A673 (cell line): ENCODE data around the gene INTS1. TPM values are rescaled to one million over a fixed set of nuclear protein-coding genes. Genes with fewer than 3 reads are reported as not detected.

Source experiments
- BruUV-seq: library from RNA; stranded (reverse); fragments of 400-500 nt; replicated peaks from 2 replicates; lab custom pipeline; 2021; lab: Mats Ljungman, UMichigan
- CTCF ChIA-PET: fragments of 300-600 bp; sonication (Branson Sonifier 250); formaldehyde crosslinking; loops from one replicate; lab custom pipeline; 2022; ENCODE audit warnings: antibody characterized with exemption; lab: Charles Lee
- POLR2A ChIA-PET: fragments of 300-600 bp; sonication (Branson Sonifier 250); formaldehyde crosslinking; loops from one replicate; lab custom pipeline; 2022; ENCODE audit warnings: antibody characterized with exemption; ENCODE audit not compliant: low non-redundant PET; lab: Charles Lee
- DNase-seq: peaks from one replicate; pipeline ENCODE4 v3.0.0-alpha.2; 2015; ENCODE audit warnings: low spot score
- H3K27ac ChIP-seq: fragments of 200-600 bp; sonication (generic); 2 replicates; pipeline ENCODE4 v1.5.1; 2016; ENCODE audit warnings: mixed run types, low read depth, mild to moderate bottlenecking, mixed read lengths, antibody characterized with exemption, low read length; ENCODE audit not compliant: poor library complexity, severe bottlenecking
- H3K27me3 ChIP-seq: fragments of 200-600 bp; sonication (generic); replicated peaks from 2 replicates; pipeline ENCODE4 v1.6.1; 2017; ENCODE audit warnings: mixed run types, low read depth, mild to moderate bottlenecking, mixed read lengths, antibody characterized with exemption, low read length; ENCODE audit not compliant: insufficient read depth, poor library complexity
- H3K36me3 ChIP-seq: fragments of 200-600 bp; sonication (generic); 2 replicates; pipeline ENCODE4 v1.6.1; 2016; ENCODE audit warnings: mixed run types, mild to moderate bottlenecking, mixed read lengths, antibody characterized with exemption, low read length; ENCODE audit not compliant: insufficient read depth, poor library complexity, severe bottlenecking
- H3K4me1 ChIP-seq: fragments of 200-600 bp; sonication (generic); 2 replicates; pipeline ENCODE4 v1.6.1; 2017; ENCODE audit warnings: mixed run types, mild to moderate bottlenecking, mixed read lengths, antibody characterized with exemption, low read length; ENCODE audit not compliant: insufficient read depth, poor library complexity, severe bottlenecking
- H3K4me3 ChIP-seq: fragments of 200-600 bp; sonication (generic); 2 replicates; pipeline ENCODE4 v1.5.1; 2016; ENCODE audit warnings: low read depth, mixed run types, mild to moderate bottlenecking, mixed read lengths, low read length; ENCODE audit not compliant: poor library complexity, severe bottlenecking
- H3K9me3 ChIP-seq: fragments of 200-600 bp; sonication (generic); 2 replicates; pipeline ENCODE4 v1.6.1; 2016; ENCODE audit warnings: mixed run types, low read depth, mild to moderate bottlenecking, mixed read lengths, antibody characterized with exemption, low read length; ENCODE audit not compliant: poor library complexity, severe bottlenecking
- CTCF ChIP-seq: fragments of 300-800, 200-600 bp; sonication (generic); conservative IDR thresholded peaks from 2 replicates; pipeline ENCODE4 v1.5.1; 2017; ENCODE audit warnings: low read depth, mild to moderate bottlenecking, antibody characterized with exemption, low read length, moderate library complexity, mixed read lengths
- EZH2 ChIP-seq: fragments of 200-600 bp; sonication (generic); IDR thresholded peaks from 2 replicates; pipeline ENCODE4 v1.6.1; 2017; ENCODE audit warnings: borderline replicate concordance, low read depth, mild to moderate bottlenecking, mixed read lengths, antibody characterized with exemption, low read length; ENCODE audit not compliant: poor library complexity, severe bottlenecking
- intact Hi-C: fragments of 100-400 bp; cut with micrococcal nuclease; formaldehyde crosslinking; loops from one replicate; pipeline ENCODE4 v1.10.0; 2022; ENCODE audit not compliant: unreplicated experiment
- total RNA-seq: library from RNA; stranded (reverse); gene quantifications from 2 replicates; pipeline ENCODE4 v1.2.3, GENCODE V29; 2021

INTS1 gene
- total RNA-seq, 1 experiment from 2014 or later, result 129 TPM

GRCh38 chr7:1534330-1535099 lies 30.3 kb upstream of the INTS1 start:
- no peaks in the 10 kb centered on the region for H3K27me3 ChIP-seq
- TF ChIP-seq CTCF, result no peak
- TF ChIP-seq EZH2, result no peak
- H3K4me3 ChIP-seq, result no peak overlapping the region
- no peak overlapping the region for H3K27ac ChIP-seq
- DNase-seq, result no peak
- CTCF ChIA-PET, result interaction anchor here (0.6 kb wide), 1 partner anchor 1157 kb away, joined by 3 read pairs; no protein-coding TSS in a partner anchor
- H3K36me3 ChIP-seq, result no peaks in the 10 kb centered on the region
- no TSS peak for BruUV-seq
- H3K9me3 ChIP-seq, result no peaks in the 10 kb centered on the region
- intact Hi-C loops, result no loop called here
- POLR2A ChIA-PET, result interaction anchor here (0.7 kb wide), 1 partner anchor 964 kb away, joined by 4 read pairs; no protein-coding TSS in a partner anchor
- peaks cover 50% of the 10 kb centered on the region for H3K4me1 ChIP-seq

GRCh38 chr7:1533547-1534329 lies 29.5 kb upstream of the INTS1 start:
- Histone ChIP-seq H3K27ac (peak overlapping the region; percentile 41), H3K4me1 (peaks cover 50% of the 10 kb centered on the region), H3K36me3 (no peaks in the 10 kb centered on the region), H3K9me3 (no peaks in the 10 kb centered on the region), H3K27me3 (no peaks in the 10 kb centered on the region), H3K4me3 (no peak overlapping the region)
- DNase-seq, result peak; percentile 42
- TF ChIP-seq EZH2, result no peak
- no peak for TF ChIP-seq CTCF
- CTCF ChIA-PET, result no interaction called here
- intact Hi-C loops, result no loop called here
- no TSS peak for BruUV-seq
- POLR2A ChIA-PET, result no interaction called here

- Histone ChIP-seq H3K4me1 (peaks cover 49% of the 10 kb centered on the region), H3K4me3 (peak overlapping the region; percentile 52), H3K27me3 (no peaks in the 10 kb centered on the region), H3K27ac (peak overlapping the region; percentile 41), H3K9me3 (no peaks in the 10 kb centered on the region), H3K36me3 (no peaks in the 10 kb centered on the region)
- intact Hi-C loops, result no loop called here
- TF ChIP-seq EZH2 (no peak), CTCF (no peak)
- ChIA-PET CTCF (no interaction called here), POLR2A (no interaction called here)
- DNase-seq, result no peak
- BruUV-seq, result no TSS peak
Observed at GRCh38 chr7:1533255-1533546, 29.0 kb upstream of the INTS1 start.
